GM18858 (cell line): Measurements from ENCODE around the gene ALOXE3.
A peak's percentile ranks its signal among the peaks of the same experiment; 100 is the strongest.
"Not testable (repeated sequence)": the region's sequence is repeated elsewhere in the genome, so short reads cannot be mapped to it uniquely, and the experiment has no call there.

Experiments used
- ATAC-seq: cut with Tn5 transposase; IDR thresholded peaks from one replicate; pipeline ENCODE4 v1.9.1; 2021; ENCODE audit not compliant: unreplicated experiment

ALOXE3 gene

GRCh38 chr17:8122924-8123694 lies 4.8 kb upstream of the ALOXE3 start:
- ATAC-seq, result no peak

GRCh38 chr17:8122422-8122923 lies 4.2 kb upstream of the ALOXE3 start:
- no peak for ATAC-seq

- no peak for ATAC-seq
These were observed 3.5 kb upstream of the ALOXE3 start for GRCh38 chr17:8121681-8122421.

GRCh38 chr17:8121407-8121680 lies 3.0 kb upstream of the ALOXE3 start:
- no peak for ATAC-seq

GRCh38 chr17:8120520-8121406 lies 2.4 kb upstream of the ALOXE3 start:
- no peak for ATAC-seq

GRCh38 chr17:8119581-8120519 lies 1.5 kb upstream of the ALOXE3 start:
- ATAC-seq, result peak; percentile 29

GRCh38 chr17:8118769-8119580 lies 661 bp upstream of the ALOXE3 start:
- ATAC-seq, result no peak

GRCh38 chr17:8117367-8117979 lies 841 bp downstream of the ALOXE3 start:
- ATAC-seq, result no peak

- no peak for ATAC-seq
These were observed 1.5 kb downstream of the ALOXE3 start for GRCh38 chr17:8116776-8117175.

- ATAC-seq, result no peak
These were observed 7.4 kb downstream of the ALOXE3 start for GRCh38 chr17:8110907-8111306.

- ATAC-seq, result no peak
These were observed 7.9 kb downstream of the ALOXE3 start for GRCh38 chr17:8110456-8110804.

- no peak for ATAC-seq
These were observed 8.5 kb downstream of the ALOXE3 start for GRCh38 chr17:8109661-8110455.

- no peak for ATAC-seq
These were observed 9.2 kb downstream of the ALOXE3 start for GRCh38 chr17:8108972-8109660.

GRCh38 chr17:8106980-8107379 lies 11.3 kb downstream of the ALOXE3 start:
- ATAC-seq, result not testable (repeated sequence)

- ATAC-seq, result no peak
These were observed 12.3 kb downstream of the ALOXE3 start for GRCh38 chr17:8105957-8106398.

GRCh38 chr17:8104911-8105310 lies 13.4 kb downstream of the ALOXE3 start:
- no peak for ATAC-seq

GRCh38 chr17:8103549-8103948 lies 14.8 kb downstream of the ALOXE3 start:
- no peak for ATAC-seq

- ATAC-seq, result no peak
These were observed 16.6 kb downstream of the ALOXE3 start for GRCh38 chr17:8101721-8102120.
